Testis (tissue), 3 donors: Measurements from ENCODE around the gene UBE3B. TPM values are rescaled to one million over a fixed set of nuclear protein-coding genes. Genes with fewer than 3 reads are reported as not detected.
A peak's percentile ranks its signal among the peaks of the same experiment; 100 is the strongest.
"Not testable (repeated sequence)": the region's sequence is repeated elsewhere in the genome, so short reads cannot be mapped to it uniquely, and the experiment has no call there.

Experiments used
- DNase-seq: peaks from one replicate; pipeline ENCODE4 v3.0.0-alpha.2; 2019
- H3K27ac ChIP-seq, 2 donors: fragments of 200-600 bp; sonication (generic); one replicate each; pipeline ENCODE4 v1.5.1; 2019
- H3K27me3 ChIP-seq: fragments of 200-600 bp; sonication (generic); one replicate; pipeline ENCODE4 v1.5.1; 2019
- H3K36me3 ChIP-seq: fragments of 200-600 bp; sonication (generic); one replicate; pipeline ENCODE4 v1.5.1; 2017; ENCODE audit warnings: low read depth; ENCODE audit errors: missing control alignments
- H3K4me1 ChIP-seq: fragments of 200-600 bp; sonication (generic); one replicate; pipeline ENCODE4 v1.5.1; 2019
- H3K4me3 ChIP-seq, 2 donors: fragments of 200-600 bp; sonication (generic); one replicate each; pipeline ENCODE4 v1.5.1; 2017 to 2019
- H3K9me3 ChIP-seq: fragments of 200-600 bp; sonication (generic); one replicate; pipeline ENCODE4 v1.5.1; 2017
- POLR2A ChIP-seq: fragments of 450-650 bp; IDR thresholded peaks from one replicate; pipeline ENCODE4 v1.6.1; 2017; ENCODE audit warnings: antibody characterized with exemption, mild to moderate bottlenecking, moderate library complexity
- WGBS, 2 donors: methylation state at CpG; one replicate each; pipeline ENCODE4 v1.1.5; 2018; 5-methylcytosine and 5-hydroxymethylcytosine counted together
- intact Hi-C: fragments of 100-400 bp; cut with DNase I; formaldehyde crosslinking; loops from one replicate; pipeline ENCODE4 v1.15.1; 2023; ENCODE audit warnings: low total_unique reads
- polyA plus RNA-seq: library from polyadenylated mRNA; stranded (reverse); fragments of 350-450 nt; fragmentation: Illumina TruSeq; extraction: RNeasy Lipid Tissue Mini Kit (QIAGEN cat#74804); gene quantifications from one replicate; pipeline ENCODE4 v1.2.3, GENCODE V29; 2014; ENCODE audit warnings: low read depth, low replicate concordance; ENCODE audit not compliant: insufficient read depth
- total RNA-seq, 2 donors: library from RNA; depleted of rRNA; stranded (reverse); fragments of >200 nt; gene quantifications; one replicate each; pipeline ENCODE4 v1.2.3, GENCODE V29; 2016
- TF ChIP-seq, protein P1 (sequence below), 3 experiments: fragments of 450-650 bp in 2 of 3; fragments of 200-600 bp in 1 of 3; sonication (generic) in 1 of 3; IDR thresholded peaks; one replicate each; pipeline ENCODE4 v1.5.1; 2016 to 2019; ENCODE audit warnings: antibody characterized with exemption in 3 of 3, mild to moderate bottlenecking in 2 of 3, moderate library complexity in 1 of 3

The UBE3B gene
- total and polyA plus RNA-seq, 3 donors from 2014 or later: 38.1 to 66.8 (median 65.6) TPM

DNA sequence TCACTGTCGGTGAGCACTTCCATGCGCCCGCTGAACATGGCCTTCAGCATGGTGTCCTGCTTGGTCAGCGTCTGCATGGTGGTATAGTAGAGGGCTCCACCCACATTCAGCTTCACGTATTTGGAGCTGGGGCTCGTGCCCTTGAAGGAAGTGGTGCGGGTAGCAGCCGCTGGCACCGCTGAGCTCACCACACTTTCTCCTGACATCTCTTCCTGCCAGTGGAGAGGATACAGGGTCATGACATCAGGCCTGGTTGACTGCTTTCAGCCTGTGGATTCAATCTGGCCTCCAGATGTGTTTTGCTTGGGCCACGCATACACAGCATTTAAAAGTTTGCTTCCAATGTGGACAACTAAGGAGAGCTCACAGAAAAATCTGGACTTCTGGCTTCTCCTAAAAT, 7.9 kb upstream of the UBE3B start:
- WGBS, 2 donors: 95 to 97% methylated on average over 8 to 10 of the region's 10 CpGs
- intact Hi-C loops: no loop called here
- H3K9me3 ChIP-seq: no peaks in the 10 kb centered on the region
- H3K27ac ChIP-seq: no peak overlapping the region
- H3K4me1 ChIP-seq: peaks cover 24% of the 10 kb centered on the region
- no peaks in the 10 kb centered on the region for H3K36me3 ChIP-seq
- H3K4me3 ChIP-seq: no peak overlapping the region
- DNase-seq: no peak
- TF ChIP-seq POLR2A: no peak
- TF ChIP-seq, protein P1, sequence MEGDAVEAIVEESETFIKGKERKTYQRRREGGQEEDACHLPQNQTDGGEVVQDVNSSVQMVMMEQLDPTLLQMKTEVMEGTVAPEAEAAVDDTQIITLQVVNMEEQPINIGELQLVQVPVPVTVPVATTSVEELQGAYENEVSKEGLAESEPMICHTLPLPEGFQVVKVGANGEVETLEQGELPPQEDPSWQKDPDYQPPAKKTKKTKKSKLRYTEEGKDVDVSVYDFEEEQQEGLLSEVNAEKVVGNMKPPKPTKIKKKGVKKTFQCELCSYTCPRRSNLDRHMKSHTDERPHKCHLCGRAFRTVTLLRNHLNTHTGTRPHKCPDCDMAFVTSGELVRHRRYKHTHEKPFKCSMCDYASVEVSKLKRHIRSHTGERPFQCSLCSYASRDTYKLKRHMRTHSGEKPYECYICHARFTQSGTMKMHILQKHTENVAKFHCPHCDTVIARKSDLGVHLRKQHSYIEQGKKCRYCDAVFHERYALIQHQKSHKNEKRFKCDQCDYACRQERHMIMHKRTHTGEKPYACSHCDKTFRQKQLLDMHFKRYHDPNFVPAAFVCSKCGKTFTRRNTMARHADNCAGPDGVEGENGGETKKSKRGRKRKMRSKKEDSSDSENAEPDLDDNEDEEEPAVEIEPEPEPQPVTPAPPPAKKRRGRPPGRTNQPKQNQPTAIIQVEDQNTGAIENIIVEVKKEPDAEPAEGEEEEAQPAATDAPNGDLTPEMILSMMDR (IDR thresholded peaks at IDR 0.05): no peak
- H3K27me3 ChIP-seq: no peaks in the 10 kb centered on the region

DNA sequence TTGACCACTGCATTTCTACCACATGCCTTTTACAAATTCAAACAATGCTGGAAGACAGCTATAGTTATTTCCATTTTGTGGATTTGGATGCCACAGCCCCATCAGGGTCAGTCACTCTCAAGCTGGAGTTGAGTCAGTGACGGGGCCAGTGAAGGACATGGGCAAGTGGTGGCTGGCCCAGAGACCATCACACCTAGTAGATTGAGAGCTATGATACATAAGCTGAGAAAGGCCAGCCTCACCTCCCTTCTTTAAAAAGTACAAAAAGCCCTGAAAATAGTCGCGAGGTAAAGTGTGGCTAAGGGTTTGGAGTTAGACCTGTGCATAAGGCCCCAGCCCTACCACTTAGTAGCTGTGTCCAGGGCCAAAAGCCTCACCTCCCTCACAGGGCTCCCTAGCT, 4.4 kb upstream of the UBE3B start:
- Histone ChIP-seq H3K27ac (no peak overlapping the region), H3K4me3 (no peak overlapping the region), H3K4me1 (peaks cover 11% of the 10 kb centered on the region), H3K27me3 (no peaks in the 10 kb centered on the region), H3K36me3 (no peaks in the 10 kb centered on the region), H3K9me3 (no peaks in the 10 kb centered on the region)
- TF ChIP-seq, protein P1 (IDR thresholded peaks at IDR 0.05): no peak
- no peak for TF ChIP-seq POLR2A
- intact Hi-C loops: no loop called here
- 85 to 86% methylated on average over 3 of the region's 3 CpGs for WGBS, 2 donors
- DNase-seq: no peak

DNA sequence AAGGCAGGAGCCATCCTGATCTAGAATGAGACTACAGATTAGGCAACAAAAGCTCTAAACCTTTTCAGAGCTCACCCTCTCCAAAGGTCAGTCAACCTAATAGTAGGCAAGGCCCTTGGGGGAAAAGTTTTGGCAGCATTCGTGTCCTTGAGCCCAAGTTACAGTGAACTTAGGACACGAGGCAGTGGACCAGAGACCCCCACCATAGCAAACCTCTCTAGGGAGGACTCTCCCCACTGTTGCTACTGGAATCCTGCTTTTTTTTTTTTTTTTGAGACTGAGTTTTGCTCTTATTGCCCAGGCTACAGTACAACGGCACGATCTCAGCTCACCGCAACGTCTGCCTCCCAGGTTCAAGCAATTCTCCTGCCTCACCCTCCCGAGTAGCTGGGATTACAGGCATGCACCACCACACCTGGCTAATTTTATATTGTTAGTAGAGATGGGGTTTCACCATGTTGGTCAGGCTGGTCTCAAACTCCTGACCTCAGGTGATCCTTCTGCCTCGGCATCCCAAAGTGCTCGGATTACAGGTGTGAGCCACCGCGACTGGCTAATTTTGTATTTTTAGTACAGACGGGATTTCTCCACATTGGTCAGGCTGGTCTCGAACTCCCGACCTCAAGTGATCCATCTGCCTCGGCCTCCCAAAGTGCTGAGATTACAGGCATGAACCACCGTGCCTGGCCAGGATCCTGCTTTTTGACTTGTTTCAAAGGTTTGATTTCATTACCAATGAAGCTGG, 3.7 kb upstream of the UBE3B start:
- DNase-seq, H3K27ac ChIP-seq, H3K4me3 ChIP-seq, H3K9me3 ChIP-seq, intact Hi-C loops, H3K27me3 ChIP-seq, H3K36me3 ChIP-seq: not testable (repeated sequence)
- H3K4me1 ChIP-seq: peaks cover 12% of the 10 kb centered on the region
- WGBS, 2 donors: 83 to 87% methylated on average over 15 to 16 of the region's 16 CpGs

DNA sequence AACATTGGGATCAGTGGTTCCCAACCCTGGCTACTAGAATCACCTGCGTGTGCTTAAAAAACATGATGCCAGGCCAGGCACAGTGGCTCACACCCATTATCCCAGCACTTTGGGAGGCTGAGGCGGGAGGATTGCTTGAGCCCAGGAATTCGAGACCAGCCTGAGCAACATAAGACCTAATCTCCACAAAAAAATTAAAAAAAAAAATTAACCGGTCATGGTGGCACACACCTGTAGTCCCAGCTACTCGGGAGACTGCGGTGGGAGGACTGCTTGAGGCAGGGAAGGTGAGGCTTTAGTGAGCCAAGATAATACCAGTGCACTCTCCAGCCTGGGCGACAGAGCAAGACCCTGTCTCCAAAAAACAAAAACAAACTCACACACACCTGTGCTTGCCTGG, 2.3 kb upstream of the UBE3B start:
- no peak overlapping the region for H3K4me3 ChIP-seq
- intact Hi-C loops: no loop called here
- H3K4me1 ChIP-seq: peaks cover 14% of the 10 kb centered on the region
- H3K9me3 ChIP-seq: no peaks in the 10 kb centered on the region
- no peak for TF ChIP-seq POLR2A
- TF ChIP-seq, protein P1 (IDR thresholded peaks at IDR 0.05): no peak
- no peaks in the 10 kb centered on the region for H3K27me3 ChIP-seq
- no peaks in the 10 kb centered on the region for H3K36me3 ChIP-seq
- H3K27ac ChIP-seq: no peak overlapping the region
- no peak for DNase-seq
- WGBS, 2 donors: 84 to 92% methylated on average over 7 of the region's 7 CpGs

DNA sequence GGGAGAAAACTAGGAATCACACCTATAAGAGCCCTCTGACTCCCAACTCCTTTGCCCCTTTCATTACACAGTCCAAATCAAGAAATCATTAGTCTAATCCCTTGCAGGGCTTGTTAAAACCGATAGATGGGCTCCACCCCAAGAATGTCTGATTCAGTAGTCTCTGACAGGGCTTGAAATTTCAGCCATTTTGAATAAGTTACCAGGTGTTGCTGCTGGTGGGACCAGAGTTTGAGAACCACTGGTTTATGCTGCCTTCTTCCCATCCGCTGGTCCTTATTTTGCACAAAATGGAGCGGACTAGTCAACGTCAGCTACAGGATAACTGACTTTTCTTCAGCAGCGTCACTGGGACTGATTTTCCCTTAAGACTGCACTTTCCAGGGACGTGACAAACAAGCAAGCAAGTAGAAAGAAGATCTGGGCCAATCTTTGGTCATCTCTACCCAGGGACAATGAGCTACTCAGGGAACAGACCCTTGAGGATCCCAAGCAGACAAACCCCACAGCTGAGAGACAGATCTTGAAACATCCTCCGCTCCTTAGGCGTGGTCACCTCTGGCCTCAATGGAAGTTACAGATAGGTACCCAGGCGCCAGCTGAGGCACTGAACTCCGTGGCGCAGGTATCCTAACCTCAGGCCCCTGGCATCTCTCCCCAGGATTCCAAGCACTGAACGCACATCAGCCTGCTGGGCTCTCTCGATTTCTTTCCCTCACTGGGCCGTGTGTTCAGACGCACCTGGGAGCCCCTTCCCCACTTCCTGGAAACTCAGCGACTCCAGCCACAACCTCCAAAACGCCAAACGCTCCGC, 1.2 kb upstream of the UBE3B start:
- Histone ChIP-seq H3K36me3 (no peaks in the 10 kb centered on the region), H3K27ac (peak overlapping the region; percentile 95 to 100), H3K9me3 (no peaks in the 10 kb centered on the region), H3K4me1 (peaks cover 14% of the 10 kb centered on the region), H3K27me3 (no peaks in the 10 kb centered on the region), H3K4me3 (peak overlapping the region; percentile 80 to 98)
- no peak for DNase-seq
- 15 to 21% methylated on average over 10 to 19 of the region's 19 CpGs for WGBS, 2 donors
- no peak for TF ChIP-seq POLR2A
- intact Hi-C loops: no loop called here
